B cell (primary cell): Measurements from ENCODE around the gene AFDN. TPM values are rescaled to one million over a fixed set of nuclear protein-coding genes. Genes with fewer than 3 reads are reported as not detected.

Source experiments
- ATAC-seq: fragments of 200-7000 bp; cut with Tn5 transposase; one replicate; pipeline ENCODE4 v1.10.0; 2021; ENCODE audit warnings: low read depth, mild to moderate bottlenecking, moderate number of reproducible peaks, moderate library complexity
- CTCF ChIA-PET: fragments of 350-600 bp; sonication (Branson Sonifier 250); formaldehyde crosslinking; loops from one replicate; lab custom pipeline; 2021; ENCODE audit warnings: antibody characterized with exemption, inconsistent platforms; lab: Charles Lee
- POLR2A ChIA-PET: fragments of 350-600 bp; sonication (Branson Sonifier 250); formaldehyde crosslinking; loops from one replicate; lab custom pipeline; 2021; ENCODE audit warnings: antibody characterized with exemption; lab: Charles Lee
- DNase-seq: peaks from one replicate; pipeline ENCODE4 v3.0.0; 2013
- H2AFZ ChIP-seq: 2 replicates; pipeline ENCODE4 v1.6.1; 2012; ENCODE audit warnings: mild to moderate bottlenecking, low read depth, low read length; ENCODE audit not compliant: insufficient read depth, poor library complexity, severe bottlenecking
- H3K27ac ChIP-seq, 2 donors: 1 replicate in 1 of 2; 2 replicates in 1 of 2; pipeline ENCODE4 v1.5.1; 2012 to 2013; ENCODE audit warnings: low read length in 2 of 2, mild to moderate bottlenecking in 2 of 2, moderate library complexity in 1 of 2
- H3K27me3 ChIP-seq, 4 experiments: fragments of 200-600 bp in 1 of 4; sonication (generic) in 1 of 4; replicated peaks in 1 of 4; 1 replicate in 2 of 4; 2 replicates in 2 of 4; pipeline versions ENCODE4 v1.6.1 to v1.7.0; 2013 to 2016; ENCODE audit warnings: low read length in 3 of 4, mild to moderate bottlenecking in 2 of 4, mixed read lengths in 1 of 4, moderate library complexity in 1 of 4; ENCODE audit not compliant: insufficient read depth in 4 of 4, control insufficient read depth in 3 of 4; ENCODE audit errors: control extremely low read depth in 1 of 4
- H3K36me3 ChIP-seq, 2 experiments: replicated peaks in 1 of 2; 1 replicate in 1 of 2; 2 replicates in 1 of 2; pipeline versions ENCODE4 v1.6.1 to v1.7.1; 2013; ENCODE audit warnings: low read length in 1 of 2; ENCODE audit not compliant: insufficient read depth in 2 of 2, control insufficient read depth in 1 of 2; ENCODE audit errors: control extremely low read depth in 1 of 2, extremely low read depth in 1 of 2
- H3K4me1 ChIP-seq, 2 donors: fragments of 200-600 bp in 1 of 2; sonication (generic) in 1 of 2; 1 replicate in 1 of 2; 2 replicates in 1 of 2; pipeline versions ENCODE4 v1.5.1 to v1.6.1; 2013 to 2017; ENCODE audit warnings: low read length in 2 of 2; ENCODE audit not compliant: control insufficient read depth in 2 of 2, insufficient read depth in 2 of 2
- H3K4me2 ChIP-seq: replicated peaks from 2 replicates; pipeline ENCODE3; 2012; ENCODE audit warnings: mild to moderate bottlenecking, low read depth, low read length; ENCODE audit not compliant: poor library complexity, severe bottlenecking
- H3K4me3 ChIP-seq, 5 experiments: fragments of 200-600 bp in 1 of 5; sonication (generic) in 1 of 5; 1 replicate in 3 of 5; 2 replicates in 2 of 5; pipeline versions ENCODE4 v1.5.1 to v1.7.0; 2011 to 2016; ENCODE audit warnings: low read length in 4 of 5, mild to moderate bottlenecking in 4 of 5, low read depth in 2 of 5, control low read depth in 1 of 5, moderate library complexity in 1 of 5; ENCODE audit not compliant: insufficient read depth in 1 of 5; ENCODE audit errors: control extremely low read depth in 1 of 5, extremely low read depth in 1 of 5
- H3K79me2 ChIP-seq: fragments of 200-600 bp; sonication (generic); one replicate; pipeline ENCODE4 v1.6.0; 2016; ENCODE audit warnings: low read length; ENCODE audit not compliant: control insufficient read depth, insufficient read depth
- H3K9ac ChIP-seq: fragments of 200-600 bp; sonication (generic); 2 replicates; pipeline ENCODE4 v1.6.1; 2017; ENCODE audit warnings: mild to moderate bottlenecking, low read length, moderate library complexity
- H3K9me3 ChIP-seq, 3 donors: one replicate each; pipeline versions ENCODE4 v1.6.1 to v1.7.1; 2013; ENCODE audit warnings: low read length in 2 of 3; ENCODE audit not compliant: control insufficient read depth in 2 of 3, insufficient read depth in 1 of 3; ENCODE audit errors: control extremely low read depth in 1 of 3
- H4K20me1 ChIP-seq: 2 replicates; pipeline ENCODE4 v1.6.0; 2012; ENCODE audit warnings: mild to moderate bottlenecking, low read length; ENCODE audit not compliant: insufficient read depth, control insufficient read depth, poor library complexity, severe bottlenecking
- H3K27ac Mint-ChIP-seq: one replicate; pipeline ENCODE4 v1.8.0; 2021; ENCODE audit warnings: mixed read lengths
- H3K27me3 Mint-ChIP-seq: one replicate; pipeline ENCODE4 v1.8.0; 2021; ENCODE audit warnings: mixed read lengths
- H3K4me1 Mint-ChIP-seq: one replicate; pipeline ENCODE4 v1.8.0; 2021; ENCODE audit warnings: mixed read lengths
- H3K4me3 Mint-ChIP-seq: one replicate; pipeline ENCODE4 v1.8.0; 2021; ENCODE audit warnings: mixed read lengths
- H3K9me3 Mint-ChIP-seq: one replicate; pipeline ENCODE4 v1.8.0; 2022; ENCODE audit warnings: mixed read lengths; ENCODE audit not compliant: insufficient read depth
- EZH2 ChIP-seq: IDR thresholded peaks from 2 replicates; pipeline ENCODE4 v1.6.1; 2012; ENCODE audit warnings: borderline replicate concordance, low read depth, mild to moderate bottlenecking, moderate library complexity, low read length; ENCODE audit not compliant: insufficient read depth, poor library complexity, severe bottlenecking
- WGBS: methylation state at CpG from one replicate; pipeline ENCODE4 v1.1.5; 2013; ENCODE audit warnings: missing lambda C conversion rate; ENCODE audit not compliant: insufficient coverage; 5-methylcytosine and 5-hydroxymethylcytosine counted together
- intact Hi-C: fragments of 100-400 bp; cut with micrococcal nuclease; formaldehyde crosslinking; loops from one replicate; pipeline ENCODE4 v1.10.0; 2022
- polyA plus RNA-seq: library from polyadenylated mRNA; depleted of rRNA; stranded (reverse); fragments of >200 nt; gene quantifications from 2 replicates; pipeline ENCODE4 v1.2.3, GENCODE V29; 2012
- total RNA-seq, 2 donors: library from RNA; stranded (reverse); fragments of 120-200 nt in 1 of 2; gene quantifications; 1 replicate in 1 of 2; 2 replicates in 1 of 2; pipeline versions ENCODE4 v1.2.3 to v1.2.4, GENCODE V29; 2013 to 2022
- TF ChIP-seq, protein P1 (sequence below): fragments of 200-600 bp; IDR thresholded peaks from one replicate; pipeline ENCODE4 v1.8.0; 2022; ENCODE audit warnings: antibody characterized with exemption, mild to moderate bottlenecking

AFDN gene
- total and polyA plus RNA-seq, 2 donors (not counting 1 experiment from before 2014, with no cell fraction given), result 15.4 to 70.5 TPM

DNA sequence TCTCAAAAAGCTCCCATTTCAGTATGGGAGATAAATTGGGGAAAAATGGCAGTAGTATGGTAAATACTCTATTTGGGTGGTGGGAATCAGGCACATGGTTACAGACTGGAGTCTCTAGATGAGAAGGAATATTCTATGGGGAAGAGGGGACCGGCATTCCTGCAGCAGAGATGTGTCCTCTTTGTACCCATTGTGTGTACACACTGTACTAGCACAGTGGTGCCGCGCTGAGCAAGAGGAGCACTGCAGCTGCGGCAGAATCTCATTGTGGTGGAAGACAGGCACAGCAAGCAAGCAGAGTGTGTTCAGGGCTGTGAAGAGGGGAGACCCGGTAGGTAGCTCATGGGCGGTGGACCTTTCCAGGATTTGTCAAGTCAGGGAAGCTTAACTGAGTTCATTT lies 13.0 kb downstream of the AFDN start:
- Histone ChIP-seq H3K4me1 (no peaks in the 10 kb centered on the region), H3K4me3 (no peak overlapping the region), H3K9me3 (no peaks in the 10 kb centered on the region), H3K9ac (no peak overlapping the region), H3K27me3 (peaks cover 0 to 4% (median under 1%) of the 10 kb centered on the region in 4 experiments), H3K4me2 (no peak overlapping the region), H4K20me1 (no peaks in the 10 kb centered on the region), H3K36me3 (no peaks in the 10 kb centered on the region), H3K27ac (no peak overlapping the region), H3K79me2 (peaks cover 4% of the 10 kb centered on the region), H2AFZ (no peak overlapping the region)
- TF ChIP-seq, protein P1, sequence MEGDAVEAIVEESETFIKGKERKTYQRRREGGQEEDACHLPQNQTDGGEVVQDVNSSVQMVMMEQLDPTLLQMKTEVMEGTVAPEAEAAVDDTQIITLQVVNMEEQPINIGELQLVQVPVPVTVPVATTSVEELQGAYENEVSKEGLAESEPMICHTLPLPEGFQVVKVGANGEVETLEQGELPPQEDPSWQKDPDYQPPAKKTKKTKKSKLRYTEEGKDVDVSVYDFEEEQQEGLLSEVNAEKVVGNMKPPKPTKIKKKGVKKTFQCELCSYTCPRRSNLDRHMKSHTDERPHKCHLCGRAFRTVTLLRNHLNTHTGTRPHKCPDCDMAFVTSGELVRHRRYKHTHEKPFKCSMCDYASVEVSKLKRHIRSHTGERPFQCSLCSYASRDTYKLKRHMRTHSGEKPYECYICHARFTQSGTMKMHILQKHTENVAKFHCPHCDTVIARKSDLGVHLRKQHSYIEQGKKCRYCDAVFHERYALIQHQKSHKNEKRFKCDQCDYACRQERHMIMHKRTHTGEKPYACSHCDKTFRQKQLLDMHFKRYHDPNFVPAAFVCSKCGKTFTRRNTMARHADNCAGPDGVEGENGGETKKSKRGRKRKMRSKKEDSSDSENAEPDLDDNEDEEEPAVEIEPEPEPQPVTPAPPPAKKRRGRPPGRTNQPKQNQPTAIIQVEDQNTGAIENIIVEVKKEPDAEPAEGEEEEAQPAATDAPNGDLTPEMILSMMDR, result no peak
- no peak for TF ChIP-seq EZH2
- intact Hi-C loops, result no loop called here
- H3K27me3 Mint-ChIP-seq, result peaks cover 7% of the 10 kb centered on the region
- POLR2A ChIA-PET, result no interaction called here
- DNase-seq (no peak), ATAC-seq (no peak)
- no peaks in the 10 kb centered on the region for H3K4me1 Mint-ChIP-seq
- H3K9me3 Mint-ChIP-seq, result no peaks in the 10 kb centered on the region
- CTCF ChIA-PET, result no interaction called here
- no peak overlapping the region for H3K27ac Mint-ChIP-seq
- H3K4me3 Mint-ChIP-seq, result no peak overlapping the region
- WGBS, result 96% methylated on average over 6 of the region's 6 CpGs

DNA sequence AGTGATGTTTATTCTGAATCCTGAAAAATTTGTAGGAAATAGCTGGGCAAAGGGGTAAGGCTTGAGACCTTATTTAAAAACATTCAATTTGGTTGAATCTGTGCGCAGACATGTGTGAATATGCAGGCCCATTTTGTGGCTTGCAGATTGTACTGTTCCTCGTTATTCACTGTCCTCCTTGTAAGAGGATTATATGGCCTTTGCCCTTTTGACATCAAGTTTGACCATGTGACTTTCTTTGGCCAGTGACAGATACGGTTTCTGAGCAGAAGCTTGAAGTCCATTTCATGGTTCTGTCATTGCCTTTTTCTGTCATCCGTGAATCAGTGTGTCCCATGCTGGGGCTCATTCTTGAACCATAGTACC lies 13.4 kb downstream of the AFDN start:
- H3K27ac ChIP-seq, result no peak overlapping the region
- Mint-ChIP-seq H3K27ac (no peak overlapping the region), H3K27me3 (peaks cover 7% of the 10 kb centered on the region), H3K4me1 (no peaks in the 10 kb centered on the region), H3K4me3 (no peak overlapping the region), H3K9me3 (no peaks in the 10 kb centered on the region)
- DNase-seq (no peak), ATAC-seq (no peak)
- intact Hi-C loops, result no loop called here
- peaks cover 4% of the 10 kb centered on the region for H3K79me2 ChIP-seq
- no peak overlapping the region for H2AFZ ChIP-seq
- ChIA-PET CTCF (no interaction called here), POLR2A (no interaction called here)
- no peak overlapping the region for H3K4me2 ChIP-seq
- TF ChIP-seq, protein P1, result no peak
- TF ChIP-seq EZH2, result no peak
- no peak overlapping the region for H3K4me3 ChIP-seq
- no peaks in the 10 kb centered on the region for H3K9me3 ChIP-seq
- no peaks in the 10 kb centered on the region for H3K4me1 ChIP-seq
- peaks cover 0 to 4% (median 0%) of the 10 kb centered on the region in 4 experiments for H3K27me3 ChIP-seq
- WGBS, result 87% methylated on average over 4 of the region's 4 CpGs
- H3K36me3 ChIP-seq, result no peaks in the 10 kb centered on the region
- no peaks in the 10 kb centered on the region for H4K20me1 ChIP-seq
- no peak overlapping the region for H3K9ac ChIP-seq
